ENCODE results near the gene CCDC188. TPM values are rescaled to one million over a fixed set of nuclear protein-coding genes. Genes with fewer than 3 reads are reported as not detected.

CCDC188 gene
- total and polyA plus RNA-seq, 9 of the 15 experiments (the other 6 are each of a cell fraction or from before 2014, with no cell fraction given) = not detected

DNA sequence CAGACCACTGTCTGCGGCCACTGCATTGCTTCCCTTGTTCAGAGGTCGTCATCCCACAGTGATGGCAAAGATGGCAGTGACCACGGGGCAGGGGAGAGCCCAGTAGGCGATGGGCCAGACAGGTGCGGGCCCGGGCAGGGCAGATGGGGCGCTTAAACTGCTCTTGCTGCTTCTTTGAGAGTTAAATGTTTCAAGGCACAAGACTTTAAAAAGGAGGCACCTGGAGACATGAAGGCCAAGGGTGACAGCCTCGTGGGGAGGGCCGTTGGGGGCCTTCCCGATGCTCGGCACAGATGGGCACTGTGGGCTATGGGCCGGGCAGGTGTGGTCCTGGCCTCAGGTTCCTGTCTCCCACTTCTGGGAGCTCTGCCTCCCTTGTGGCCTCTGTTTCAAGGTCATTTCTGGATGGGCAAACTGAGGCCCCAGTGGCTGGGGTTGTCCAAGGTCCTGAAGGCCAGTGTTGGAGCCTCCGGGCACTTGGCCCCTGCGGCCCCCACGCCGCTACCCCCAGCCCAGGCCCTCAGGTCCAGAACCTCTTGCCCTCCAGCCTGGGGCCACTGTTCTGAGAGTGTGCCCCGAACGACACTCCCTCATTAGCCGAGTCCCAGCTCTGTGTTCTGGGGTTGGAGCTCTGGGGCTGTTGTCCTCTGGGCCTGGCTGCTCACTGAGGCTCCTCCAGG, 16.9 kb upstream of the CCDC188 start (continued):
- TF ChIP-seq ZBTB26 (CRISPR knock-in tag; IDR thresholded peaks at IDR 0.05) (no peak), POLR2H (tag; IDR thresholded peaks at IDR 0.05; ENCODE audit: low read depth) (no peak), ELF2 (CRISPR knock-in tag; IDR thresholded peaks at IDR 0.05) (no peak), ZNF324 (CRISPR knock-in tag; IDR thresholded peaks at IDR 0.05) (no peak), E2F5 (CRISPR knock-in tag; IDR thresholded peaks at IDR 0.05) (no peak), ZFPM2 (CRISPR knock-in tag; IDR thresholded peaks at IDR 0.05) (no peak), DNMT1 (IDR thresholded peaks at IDR 0.05) (no peak), RAD51 (IDR thresholded peaks at IDR 0.05; ENCODE audit: borderline replicate concordance, low read depth) (no peak), MTA3 (IDR thresholded peaks at IDR 0.05; ENCODE audit: borderline replicate concordance) (no peak), CAMTA2 (CRISPR knock-in tag; conservative IDR thresholded peaks at IDR 0.05) (no peak), ZNF143 (CRISPR knock-in tag; IDR thresholded peaks at IDR 0.05) (peak; percentile 43; the same call in 1 of the 2 replicates), HINFP (tag; conservative IDR thresholded peaks at IDR 0.05; ENCODE audit: low read depth) (no peak), ZC3H8 (IDR thresholded peaks at IDR 0.05) (no peak), HDAC3 (IDR thresholded peaks at IDR 0.05; ENCODE audit: borderline replicate concordance, partially characterized antibody) (no peak), JUNB (CRISPR knock-in tag; conservative IDR thresholded peaks at IDR 0.05) (no peak), SMAD1 (IDR thresholded peaks at IDR 0.05; ENCODE audit: low read depth, low read length, partially characterized antibody) (no peak), YBX1 (IDR thresholded peaks at IDR 0.05) (no peak), IRF2 (CRISPR knock-in tag; IDR thresholded peaks at IDR 0.05) (0 out of 2 replicates have a peak, but pooled peaks have one; percentile 78), RHOXF2B (CRISPR knock-in tag; conservative IDR thresholded peaks at IDR 0.05) (no peak), ZC3H4 (CRISPR knock-in tag; IDR thresholded peaks at IDR 0.05; ENCODE audit: borderline replicate concordance) (peak; percentile 93), TEAD2 (tag; IDR thresholded peaks at IDR 0.05) (no peak)
- TF ChIP-seq, protein P1, sequence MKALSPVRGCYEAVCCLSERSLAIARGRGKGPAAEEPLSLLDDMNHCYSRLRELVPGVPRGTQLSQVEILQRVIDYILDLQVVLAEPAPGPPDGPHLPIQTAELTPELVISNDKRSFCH (CRISPR knock-in tag; IDR thresholded peaks at IDR 0.05) = no peak
- TF ChIP-seq, protein P1 (tag; IDR thresholded peaks at IDR 0.05) = no peak
- TF ChIP-seq, protein P2, sequence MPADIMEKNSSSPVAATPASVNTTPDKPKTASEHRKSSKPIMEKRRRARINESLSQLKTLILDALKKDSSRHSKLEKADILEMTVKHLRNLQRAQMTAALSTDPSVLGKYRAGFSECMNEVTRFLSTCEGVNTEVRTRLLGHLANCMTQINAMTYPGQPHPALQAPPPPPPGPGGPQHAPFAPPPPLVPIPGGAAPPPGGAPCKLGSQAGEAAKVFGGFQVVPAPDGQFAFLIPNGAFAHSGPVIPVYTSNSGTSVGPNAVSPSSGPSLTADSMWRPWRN (IDR thresholded peaks at IDR 0.05; ENCODE audit: low read depth) = no peak
- TF ChIP-seq, protein P3, sequence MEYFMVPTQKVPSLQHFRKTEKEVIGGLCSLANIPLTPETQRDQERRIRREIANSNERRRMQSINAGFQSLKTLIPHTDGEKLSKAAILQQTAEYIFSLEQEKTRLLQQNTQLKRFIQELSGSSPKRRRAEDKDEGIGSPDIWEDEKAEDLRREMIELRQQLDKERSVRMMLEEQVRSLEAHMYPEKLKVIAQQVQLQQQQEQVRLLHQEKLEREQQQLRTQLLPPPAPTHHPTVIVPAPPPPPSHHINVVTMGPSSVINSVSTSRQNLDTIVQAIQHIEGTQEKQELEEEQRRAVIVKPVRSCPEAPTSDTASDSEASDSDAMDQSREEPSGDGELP (CRISPR knock-in tag; IDR thresholded peaks at IDR 0.05; ENCODE audit: borderline replicate concordance) = peak; percentile 43; the same call in 1 of the 2 replicates
